ENCODE measurements around the gene SLC34A2.

DNA sequence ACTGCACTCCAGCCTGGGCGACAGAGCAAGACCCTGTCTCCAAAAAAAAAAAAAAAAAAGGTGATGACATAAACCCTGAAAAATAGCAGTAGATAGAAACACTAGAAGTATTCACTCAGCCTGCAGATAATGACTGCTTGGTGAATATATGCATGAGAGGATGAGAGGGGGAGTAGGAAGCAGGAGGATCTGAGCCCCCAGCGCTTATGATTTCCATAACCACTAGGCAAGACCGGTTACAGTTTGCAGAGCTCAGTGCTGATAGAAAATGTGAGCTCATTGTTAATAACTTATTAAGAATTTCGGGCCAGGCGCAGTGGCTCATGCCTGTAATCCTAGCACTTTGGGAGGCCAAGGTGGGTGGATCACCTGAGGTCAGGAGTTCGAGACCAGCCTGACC, 40.8 kb upstream of the SLC34A2 start:
- TF ChIP-seq CTCF (IDR thresholded peaks at IDR 0.05; ENCODE audit: insufficient read depth, low read length, poor library complexity, severe bottlenecking), result no peak
- TF ChIP-seq EZH2phosphoT487 (conservative IDR thresholded peaks at IDR 0.05; ENCODE audit: low read length), result no peak
